ENCODE measurements around the gene TAS2R40. TPM values are rescaled to one million over a fixed set of nuclear protein-coding genes. Genes with fewer than 3 reads are reported as not detected.

Gene TAS2R40
- total and polyA plus RNA-seq, 4 donors: 0.07 TPM; not detected in 3

- H3K4me3 ChIP-seq: no peak overlapping the region
- no peak for DNase-seq
- H3K36me3 ChIP-seq (ENCODE audit: control insufficient read depth in 4 of 4, insufficient read depth in 4 of 4, low read length in 4 of 4): peaks cover 11 to 22% (median 19%) of the 10 kb centered on the region in 4 donors
- no peaks in the 10 kb centered on the region for H3K4me1 ChIP-seq (ENCODE audit: control insufficient read depth in 5 of 5, insufficient read depth in 5 of 5, low read length in 5 of 5)
- no peak overlapping the region for H3K27ac ChIP-seq (ENCODE audit: low read depth in 1 of 2, low read length in 1 of 2)
- H3K27me3 ChIP-seq (ENCODE audit: control insufficient read depth in 3 of 3, insufficient read depth in 3 of 3, low read length in 2 of 3): no peaks in the 10 kb centered on the region
- H3K9me3 ChIP-seq (ENCODE audit: control insufficient read depth in 4 of 4, insufficient read depth in 3 of 4, low read length in 3 of 4): peaks cover 0 to 2% (median 0%) of the 10 kb centered on the region in 4 donors
- H3K9ac ChIP-seq (ENCODE audit: insufficient read depth in 1 of 2, low read length in 2 of 2): no peak overlapping the region
- WGBS, 2 donors: 88 to 100% methylated on average over 1 of the region's 1 CpG
- no peak for ATAC-seq (ENCODE audit: insufficient read depth, low FRiP score)
- TF ChIP-seq CTCF (IDR thresholded peaks at IDR 0.05; ENCODE audit: control extremely low read depth, extremely low read depth): no peak
These were observed 49.4 kb downstream of the TAS2R40 start for GRCh38 chr7:143271240-143271639.

Small RNAs within 50 kb of the gene (small RNA-seq; reads per million reads assigned to genes)
- not detected for gene AC073342.3 (ENCODE audit: low replicate concordance)

Other genes starting within 250 kb of the TAS2R40 start
- under 1 TPM in 1 of 2 donors, not detected in 1; 0.82 TPM for gene OR9A2, start 194.9 kb upstream of the TAS2R40 start, total RNA-seq
- not detected for gene OR9A2, start 194.9 kb upstream of the TAS2R40 start, polyA plus RNA-seq
- not detected for gene OR6V1, start 169.7 kb upstream of the TAS2R40 start, total RNA-seq
- gene OR6V1, start 169.7 kb upstream of the TAS2R40 start, polyA plus RNA-seq: not detected
- 10 to 100 TPM in 1 of 2 donors, 1 to 10 TPM in 1; 1.5 to 37.1 TPM for gene PIP, start 90.0 kb upstream of the TAS2R40 start, total RNA-seq
- 10 to 100 TPM; 35.3 to 43.4 TPM for gene PIP, start 90.0 kb upstream of the TAS2R40 start, polyA plus RNA-seq
- gene TAS2R39, start 38.6 kb upstream of the TAS2R40 start, total RNA-seq: not detected
- gene TAS2R39, start 38.6 kb upstream of the TAS2R40 start, polyA plus RNA-seq: not detected
- gene GSTK1, start 41.4 kb downstream of the TAS2R40 start, total RNA-seq: 100 to 1,000 TPM; 110 to 130 TPM
- 100 to 1,000 TPM; 119 TPM for gene GSTK1, start 41.4 kb downstream of the TAS2R40 start, polyA plus RNA-seq
- 10 to 100 TPM; 12.2 to 26.9 TPM for gene TMEM139, start 62.9 kb downstream of the TAS2R40 start, total RNA-seq
- 10 to 100 TPM in 1 of 2 donors, 1 to 10 TPM in 1; 8.4 to 31.8 TPM for gene TMEM139, start 62.9 kb downstream of the TAS2R40 start, polyA plus RNA-seq
- gene CASP2, start 66.3 kb downstream of the TAS2R40 start, total RNA-seq: 10 to 100 TPM; 37.4 to 40.0 TPM
- 1 to 10 TPM; 7.7 to 9.3 TPM for gene CASP2, start 66.3 kb downstream of the TAS2R40 start, polyA plus RNA-seq
- gene CLCN1, start 94.1 kb downstream of the TAS2R40 start, total RNA-seq: under 1 TPM in 1 of 2 donors, not detected in 1; 0.18 TPM
- gene CLCN1, start 94.1 kb downstream of the TAS2R40 start, polyA plus RNA-seq: under 1 TPM in 1 of 2 donors, not detected in 1; 0.06 TPM
- gene FAM131B, start 140.7 kb downstream of the TAS2R40 start, total RNA-seq: 1 to 10 TPM in 1 of 2 donors, under 1 TPM in 1; 0.80 to 1.1 TPM
- under 1 TPM; 0.18 to 0.29 TPM for gene FAM131B, start 140.7 kb downstream of the TAS2R40 start, polyA plus RNA-seq
- gene ZYX, start 159.3 kb downstream of the TAS2R40 start, total RNA-seq: 100 to 1,000 TPM; 100 to 310 TPM
- 100 to 1,000 TPM in 1 of 2 donors, 10 to 100 TPM in 1; 98.9 to 266 TPM for gene ZYX, start 159.3 kb downstream of the TAS2R40 start, polyA plus RNA-seq
- 10 to 100 TPM in 1 of 2 donors, 1 to 10 TPM in 1; 6.1 to 13.3 TPM for gene EPHA1, start 186.8 kb downstream of the TAS2R40 start, total RNA-seq
- gene EPHA1, start 186.8 kb downstream of the TAS2R40 start, polyA plus RNA-seq: 1 to 10 TPM; 4.2 to 5.7 TPM
- gene TAS2R60, start 221.4 kb downstream of the TAS2R40 start, total RNA-seq: 1 to 10 TPM in 1 of 2 donors, not detected in 1; 1.0 TPM
- under 1 TPM in 1 of 2 donors, not detected in 1; 0.05 TPM for gene TAS2R60, start 221.4 kb downstream of the TAS2R40 start, polyA plus RNA-seq

Data from lung (tissue), 13 donors.